NCI-H345 (cell line): ENCODE data around the gene UTRN.
A peak's percentile ranks its signal among the peaks of the same experiment; 100 is the strongest.

Source experiments
- DNase-seq: peaks from one replicate; lab custom pipeline; 2025; lab: John Stamatoyannopoulos, UW

Gene UTRN

DNA sequence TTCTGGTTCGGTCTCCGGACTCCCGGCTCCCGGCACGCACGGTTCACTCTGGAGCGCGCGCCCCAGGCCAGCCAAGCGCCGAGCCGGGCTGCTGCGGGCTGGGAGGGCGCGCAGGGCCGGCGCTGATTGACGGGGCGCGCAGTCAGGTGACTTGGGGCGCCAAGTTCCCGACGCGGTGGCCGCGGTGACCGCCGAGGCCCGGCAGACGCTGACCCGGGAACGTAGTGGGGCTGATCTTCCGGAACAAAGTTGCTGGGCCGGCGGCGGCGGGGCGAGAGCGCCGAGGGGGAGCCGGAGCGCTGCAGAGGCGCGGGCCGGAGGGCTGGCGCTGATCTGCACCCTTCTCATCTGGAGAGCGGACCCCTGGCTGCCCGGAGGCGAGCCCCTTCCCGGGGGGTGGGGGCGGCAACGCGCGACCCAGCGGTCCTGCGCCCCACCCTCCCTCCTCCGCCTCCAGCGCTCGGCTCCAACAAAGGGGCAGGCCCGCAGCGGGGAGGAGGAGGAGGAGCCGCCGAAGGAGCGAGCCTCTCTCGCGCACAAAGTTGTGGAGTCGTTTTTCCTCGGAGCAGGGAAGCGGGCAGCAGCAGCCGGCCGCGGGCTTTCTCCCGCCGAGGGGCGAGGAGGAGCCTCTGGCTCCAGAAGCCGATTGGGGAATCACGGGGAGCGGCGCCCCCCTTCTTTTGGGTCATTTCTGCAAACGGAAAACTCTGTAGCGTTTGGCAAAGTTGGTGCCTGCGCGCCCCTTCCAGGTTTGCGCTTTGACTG lies at the start of gene UTRN:
Gene UTRN (plus strand): TSS at position 553 of the 765 bp plus-strand sequence. CDS start 6,494 bp downstream, outside the sequence.
- DNase-seq, result peak; percentile 63

DNA sequence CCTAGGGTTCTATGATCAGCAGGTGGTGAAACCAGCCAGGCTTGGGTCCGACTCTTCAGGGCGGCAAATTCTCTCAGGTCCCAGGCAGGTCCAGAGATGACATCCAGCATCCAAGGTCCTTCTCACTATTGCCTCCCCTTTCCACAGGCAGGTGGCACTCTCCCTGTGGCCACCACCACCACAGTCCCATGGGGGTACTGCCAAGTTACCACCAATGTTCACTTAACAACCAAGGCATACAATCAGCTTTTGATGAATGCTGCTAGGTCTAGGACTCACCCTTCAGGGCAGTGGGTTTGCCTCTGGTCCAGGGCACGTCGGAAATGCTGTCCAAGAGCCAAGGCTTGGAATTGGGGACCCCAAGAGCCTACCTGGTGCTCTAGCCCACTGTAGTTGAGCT lies 40.4 kb upstream of the UTRN start:
- DNase-seq, result no peak

DNA sequence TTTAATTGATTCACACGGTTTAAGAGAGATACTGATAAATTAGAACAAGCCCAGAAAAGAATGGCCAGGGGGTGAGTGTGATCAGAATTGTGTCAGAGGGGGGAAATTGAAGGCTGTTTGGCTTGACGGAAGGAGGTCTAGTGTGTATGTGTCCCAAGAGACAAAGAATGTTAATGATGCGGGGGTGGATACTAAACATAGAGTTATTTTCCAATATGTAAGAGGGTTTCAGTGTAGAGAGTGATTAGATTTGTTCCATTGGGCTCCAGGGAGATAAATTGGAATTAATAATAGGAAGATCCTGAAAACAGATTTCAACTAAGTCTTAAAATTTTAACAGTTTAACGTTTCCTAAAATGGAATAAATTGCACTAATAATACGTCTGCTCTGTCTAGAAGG lies 38.1 kb upstream of the UTRN start:
- no peak for DNase-seq

DNA sequence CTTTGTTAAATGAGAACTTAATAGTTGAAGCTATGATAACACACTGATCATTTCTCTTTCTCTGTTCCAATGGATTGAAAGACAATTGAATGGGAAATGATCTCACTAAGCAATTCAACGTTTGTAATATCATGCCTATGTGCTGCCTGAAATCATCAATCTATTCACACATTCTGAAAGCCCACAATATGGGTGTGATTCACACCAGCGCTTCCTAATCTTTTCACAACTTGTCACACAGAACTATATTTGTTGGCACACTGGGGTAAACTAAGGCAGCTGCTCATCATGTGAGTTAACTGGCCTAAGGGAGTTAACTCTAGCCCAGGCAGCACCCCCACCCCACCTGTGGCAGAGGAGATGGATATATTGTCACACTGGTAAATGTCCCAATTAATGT lies 37.1 kb upstream of the UTRN start:
- no peak for DNase-seq

DNA sequence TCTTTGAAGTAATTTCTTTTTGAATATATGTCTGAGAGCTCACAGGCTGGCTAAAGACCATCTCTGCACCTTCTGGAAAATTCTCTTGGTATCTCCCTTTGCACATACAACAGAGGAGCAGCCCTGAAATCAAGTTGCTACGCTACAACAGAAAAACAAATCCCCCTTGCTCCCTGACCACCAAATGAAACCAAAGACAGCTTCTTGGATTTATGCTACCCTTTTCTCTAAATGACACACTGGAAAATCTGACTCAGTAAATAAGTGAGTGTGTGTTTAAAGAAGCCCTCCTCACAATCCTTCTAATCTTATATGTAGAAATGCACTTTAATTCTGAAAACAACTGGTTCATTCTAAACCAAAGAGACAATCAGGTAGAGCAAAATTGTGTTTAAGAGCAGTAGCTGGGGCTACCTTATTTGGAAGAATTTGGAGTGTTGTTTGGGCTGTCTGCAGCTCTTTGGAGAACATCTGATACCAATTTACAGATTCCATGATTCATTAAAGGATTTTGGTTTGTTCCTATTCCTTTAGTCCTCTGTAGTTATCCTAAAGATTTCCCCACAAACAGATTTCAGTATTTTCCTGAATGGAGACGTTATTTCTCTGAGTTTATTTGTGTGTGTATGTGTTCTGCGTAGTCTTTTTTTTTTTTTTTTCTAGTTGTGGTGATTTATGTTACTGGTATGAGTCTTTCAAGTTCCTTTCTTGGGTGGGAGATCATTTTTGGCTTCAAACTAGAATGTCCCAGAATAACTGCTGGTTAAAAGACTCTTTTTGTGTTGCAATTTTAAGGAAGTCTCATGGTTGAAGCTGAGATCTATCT lies 36.4 kb upstream of the UTRN start:
- DNase-seq, result no peak

DNA sequence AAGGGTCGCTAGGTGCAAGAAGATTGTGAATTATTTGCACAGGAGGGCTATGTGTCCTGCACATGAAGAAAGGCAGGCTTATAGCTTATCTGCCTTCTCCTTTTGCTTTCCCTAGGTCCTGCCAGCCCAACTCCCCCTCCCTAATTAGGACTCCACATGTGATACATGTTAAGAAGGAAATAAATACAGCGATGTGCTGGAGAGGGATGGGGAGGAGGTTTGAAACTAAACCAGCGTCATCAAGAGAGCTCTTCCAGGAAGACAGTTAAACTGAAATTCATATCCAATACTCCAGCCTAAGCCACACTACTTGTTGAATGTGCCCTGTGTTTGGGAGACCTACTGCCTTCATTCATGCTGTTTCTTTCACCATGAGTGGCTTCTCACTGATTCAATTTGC lies 34.9 kb upstream of the UTRN start:
- DNase-seq, result no peak

DNA sequence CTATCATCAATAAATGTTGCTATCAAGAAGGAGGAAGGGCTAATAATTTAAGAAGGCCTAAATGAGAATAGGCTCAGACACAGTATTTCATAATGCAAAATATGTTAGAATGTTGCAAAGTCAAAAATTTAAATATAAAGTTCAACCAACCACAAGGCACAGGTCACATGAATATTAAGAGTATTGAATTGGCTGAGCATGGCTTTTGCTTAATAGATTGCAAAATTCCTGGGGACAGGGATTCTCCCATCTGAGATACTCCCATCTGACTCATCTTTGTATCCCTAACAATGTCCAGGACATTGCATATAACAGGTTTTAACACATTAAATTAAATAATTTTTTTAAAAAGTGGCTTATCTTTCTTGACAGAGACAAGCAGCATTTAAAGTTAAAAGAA lies 32.9 kb upstream of the UTRN start:
- no peak for DNase-seq

- no peak for DNase-seq
Measured at GRCh38 chr6:144259986-144260385, 25.1 kb upstream of the UTRN start.

DNA sequence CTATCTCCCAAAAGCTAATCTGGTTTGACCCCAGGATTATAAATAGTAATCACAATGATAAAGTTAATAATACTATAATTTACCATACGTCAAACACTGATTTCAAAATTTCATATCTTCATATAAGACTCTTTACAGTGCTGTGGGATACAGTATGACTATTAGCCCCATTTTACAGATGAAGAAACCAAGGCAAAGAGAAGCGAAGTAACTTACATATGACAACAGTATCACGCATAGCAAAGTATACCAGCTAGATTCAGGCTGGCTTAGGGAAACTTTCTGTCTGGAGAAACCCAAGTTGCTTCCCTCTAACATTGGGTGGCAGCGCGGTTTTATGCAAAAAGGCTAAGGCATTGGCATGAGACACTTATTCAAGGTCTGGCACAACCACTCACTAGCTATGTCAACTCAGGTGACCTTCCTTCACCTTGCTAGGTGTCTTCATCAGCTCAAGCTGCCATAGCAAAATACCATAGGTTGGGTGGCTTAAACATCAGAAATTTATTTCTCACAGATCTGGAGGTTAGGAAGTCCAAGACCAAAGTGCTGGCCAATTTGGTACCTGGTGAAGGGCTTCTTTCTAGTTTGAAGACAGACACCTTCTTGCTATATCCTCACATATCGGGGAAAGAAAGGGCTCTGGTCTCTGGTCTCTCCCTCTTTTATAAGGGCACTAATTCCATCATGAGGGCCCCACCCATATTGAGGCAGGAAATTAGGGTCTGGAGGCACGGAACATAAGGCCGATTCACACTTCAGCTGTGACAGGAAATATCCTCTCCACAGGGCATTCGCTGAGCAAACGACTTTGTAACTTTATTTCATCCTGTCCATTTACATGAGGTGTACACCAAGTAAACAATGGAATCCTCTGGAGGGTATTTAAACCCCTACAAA lies 22.4 kb upstream of the UTRN start:
- no peak for DNase-seq

DNA sequence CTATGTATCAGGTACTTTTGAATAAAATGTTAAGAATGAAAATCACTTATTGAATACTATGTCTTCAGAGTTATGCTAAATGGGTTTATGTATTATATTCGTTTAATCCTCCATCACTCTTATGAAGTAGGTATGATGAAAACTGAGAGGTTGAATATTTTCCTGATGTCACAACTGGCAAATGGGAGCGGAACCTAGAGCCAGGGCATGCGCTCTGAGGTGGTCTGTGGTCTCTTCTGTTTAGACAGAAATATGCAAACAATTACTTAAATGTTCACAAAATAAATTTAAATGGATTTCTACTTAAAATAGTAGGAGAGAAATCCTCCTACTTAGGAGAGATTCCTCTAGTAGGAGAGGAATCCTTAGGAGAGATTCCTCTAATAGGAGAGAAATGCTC lies 21.3 kb upstream of the UTRN start:
- no peak for DNase-seq

- DNase-seq, result no peak
Measured at GRCh38 chr6:144264270-144265060, 20.7 kb upstream of the UTRN start.

- DNase-seq, result no peak
Measured at GRCh38 chr6:144265061-144265357, 20.1 kb upstream of the UTRN start.

DNA sequence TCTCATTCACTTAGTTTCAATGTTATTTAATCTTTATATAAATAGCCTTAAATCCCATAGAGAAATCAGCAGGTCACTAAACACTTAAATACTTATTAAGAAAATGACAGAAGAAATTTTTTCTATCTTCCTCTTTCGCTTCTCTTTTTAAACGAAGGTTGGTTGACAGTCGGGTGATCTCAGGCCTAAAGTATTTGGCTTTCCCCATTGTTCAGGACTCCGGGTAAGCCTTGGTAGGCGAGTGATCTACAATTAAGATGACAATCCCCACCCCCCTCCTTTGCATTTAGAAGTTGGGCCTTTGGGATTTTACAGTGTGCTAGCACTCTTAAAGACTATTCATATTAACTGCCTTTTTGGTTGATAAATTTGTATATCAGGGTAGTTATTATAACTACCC lies 19.7 kb upstream of the UTRN start:
- DNase-seq, result no peak

- no peak for DNase-seq
Measured at GRCh38 chr6:144266091-144266649, 19.0 kb upstream of the UTRN start.

GRCh38 chr6:144268794-144269349 lies 16.3 kb upstream of the UTRN start:
- no peak for DNase-seq

DNA sequence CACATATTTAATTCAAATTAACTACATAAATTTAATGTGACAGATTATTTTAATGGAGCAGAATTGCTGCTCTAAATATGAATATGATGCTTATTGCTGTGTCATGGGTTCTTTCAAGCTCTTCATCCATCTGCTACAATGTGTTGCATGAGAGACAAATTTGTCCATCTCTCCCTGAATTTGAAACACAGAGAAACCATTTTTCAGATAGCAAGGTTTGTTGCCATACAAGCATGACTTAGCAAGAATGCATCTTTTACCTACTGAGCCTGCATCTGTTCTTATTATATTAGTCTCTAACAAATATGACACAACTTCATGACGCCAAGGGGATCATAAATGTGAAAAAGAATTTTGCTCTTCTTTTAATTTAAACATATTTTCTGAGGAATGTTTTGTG lies 8.0 kb upstream of the UTRN start:
- no peak for DNase-seq

DNA sequence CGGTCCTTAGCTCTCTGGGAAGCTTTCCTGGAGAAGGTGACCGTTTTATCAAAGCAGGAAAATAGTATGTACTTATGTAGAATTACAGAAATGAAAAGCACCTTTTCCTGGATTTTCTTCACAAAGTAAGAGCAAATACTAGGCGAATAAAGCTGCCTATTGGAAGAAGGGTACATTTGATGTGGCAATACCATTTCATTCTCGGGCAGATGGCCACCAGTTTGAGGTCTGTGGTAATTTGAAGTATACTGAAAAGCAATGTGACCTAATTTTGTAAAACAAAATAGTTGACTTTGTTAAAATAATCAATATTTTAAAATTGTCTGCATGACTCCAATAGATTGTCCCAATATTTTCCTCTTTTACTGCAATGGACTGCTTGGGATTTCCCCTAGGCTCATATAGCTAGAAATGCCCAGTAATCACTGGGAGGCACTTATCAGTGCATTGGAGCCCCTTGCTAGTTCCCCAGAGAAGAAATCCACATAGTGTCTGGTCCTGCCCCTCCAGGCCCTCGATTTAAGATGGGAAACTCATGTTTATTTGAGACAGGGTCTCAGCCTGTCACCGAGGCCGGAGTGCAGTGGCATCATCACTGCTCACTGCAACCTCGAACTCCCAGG lies 7.4 kb upstream of the UTRN start:
- no peak for DNase-seq

DNA sequence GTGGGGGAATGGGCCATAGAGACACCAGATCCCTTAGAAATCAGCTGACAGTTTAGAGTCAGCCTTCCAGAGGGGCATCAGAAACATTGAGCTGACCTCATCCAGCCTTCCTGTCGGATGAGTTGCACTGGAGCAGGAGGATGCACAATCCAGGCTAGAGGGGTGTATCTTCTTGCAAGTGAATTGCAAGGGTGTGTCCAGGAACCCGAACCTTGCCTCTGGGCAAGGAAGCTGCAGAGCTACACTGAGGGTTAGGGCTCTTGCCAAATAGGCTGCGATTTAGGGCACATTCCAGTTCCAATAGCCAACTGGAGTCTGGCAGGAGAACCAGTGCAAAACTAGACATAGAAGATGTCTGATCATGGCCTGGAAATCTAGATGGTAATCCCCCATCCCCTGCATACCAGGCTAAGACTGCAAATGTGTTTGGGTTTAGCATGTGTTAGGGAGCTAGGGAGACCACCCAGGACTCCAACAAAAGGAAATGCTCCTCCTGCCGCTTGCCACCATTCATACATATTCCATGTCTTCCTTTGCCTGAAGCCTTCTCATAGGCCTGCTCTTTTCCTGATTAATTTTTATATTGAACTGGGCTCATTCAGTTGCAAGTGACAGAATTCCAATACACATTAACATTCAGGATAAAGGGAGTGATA lies 6.3 kb upstream of the UTRN start:
- DNase-seq, result no peak

DNA sequence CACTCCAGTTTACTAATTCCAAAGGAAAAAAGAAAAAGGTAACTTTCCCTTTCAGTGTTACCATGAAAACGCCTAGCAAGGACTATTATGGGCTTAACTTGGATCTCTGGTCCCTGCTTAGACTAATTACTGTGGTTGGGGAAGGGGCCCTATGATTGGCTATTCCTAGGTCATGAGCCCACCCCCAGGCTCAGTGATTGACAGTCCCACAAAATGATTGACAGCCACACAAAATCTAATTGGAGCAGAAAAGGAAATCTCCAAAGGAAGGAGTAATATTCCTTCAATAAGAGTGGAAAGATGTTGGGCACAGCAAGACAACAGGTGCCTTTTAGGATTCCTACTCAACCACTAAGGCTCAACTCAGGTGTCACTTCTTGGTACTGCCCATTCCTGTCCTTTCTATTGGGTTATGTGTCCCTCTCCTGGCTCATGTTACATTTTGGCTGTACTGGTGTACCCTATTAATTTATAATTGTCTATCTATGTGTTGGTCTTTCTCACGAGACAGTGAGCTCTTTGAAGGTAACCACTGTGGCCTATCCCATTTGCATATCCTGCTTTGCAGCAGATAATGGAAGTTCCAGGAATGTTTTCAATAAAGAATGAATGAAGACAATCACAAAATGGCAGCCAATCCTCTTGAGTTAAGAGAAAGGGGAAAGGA lies 5.5 kb upstream of the UTRN start:
- no peak for DNase-seq
